GM12874 (cell line): ENCODE measurements around the gene PRDM16.

Experiments
- TF ChIP-seq, protein P1 (sequence below): IDR thresholded peaks from 2 replicates; pipeline ENCODE4 v1.5.1; 2011; ENCODE audit warnings: low read depth, mild to moderate bottlenecking, control low read depth, low read length, moderate library complexity; ENCODE audit not compliant: insufficient read depth

PRDM16 gene

DNA sequence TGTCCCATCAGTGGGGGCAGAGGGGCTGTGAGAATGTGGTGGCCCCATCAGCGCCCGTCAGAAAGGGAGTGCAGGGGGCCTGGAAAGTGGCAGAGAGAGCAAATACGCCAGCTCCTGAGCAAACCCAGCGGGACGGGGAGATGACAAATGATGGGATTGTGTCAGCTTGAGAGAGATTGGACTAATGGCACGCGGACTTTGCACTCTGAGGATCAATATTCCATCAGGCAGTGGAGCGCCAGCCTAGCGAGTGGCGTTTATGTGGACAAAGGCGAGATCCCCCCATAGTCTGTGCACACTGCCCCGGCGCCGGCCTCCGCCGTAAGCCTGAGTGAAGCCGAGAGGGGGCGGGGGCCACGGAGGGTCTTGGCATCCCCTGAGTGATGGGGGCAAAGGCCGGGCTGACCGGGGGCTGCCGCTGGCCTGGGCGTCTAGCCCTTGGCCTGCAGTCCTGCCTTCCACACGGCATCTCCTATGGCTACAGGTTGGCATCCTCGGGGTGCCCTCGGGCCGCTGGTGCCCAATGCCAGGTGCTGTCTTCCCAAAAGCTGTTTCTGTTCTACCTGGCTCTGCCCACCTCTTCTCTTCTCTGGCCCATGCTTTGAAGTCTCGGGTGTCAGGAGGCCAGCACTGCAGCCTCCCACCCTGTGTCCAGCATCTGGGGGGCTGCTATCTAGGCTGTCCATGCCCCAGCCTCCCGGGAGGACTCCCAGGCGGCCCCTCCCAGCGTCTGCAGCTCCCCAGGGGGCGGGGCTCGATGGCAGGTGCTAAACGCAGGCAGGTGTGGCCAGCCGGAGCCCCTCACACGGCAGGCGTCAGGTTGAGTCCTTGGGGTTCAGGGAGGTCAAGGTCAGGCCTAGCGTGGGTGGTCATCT lies 46.5 kb downstream of the PRDM16 start:
- TF ChIP-seq, protein P1, sequence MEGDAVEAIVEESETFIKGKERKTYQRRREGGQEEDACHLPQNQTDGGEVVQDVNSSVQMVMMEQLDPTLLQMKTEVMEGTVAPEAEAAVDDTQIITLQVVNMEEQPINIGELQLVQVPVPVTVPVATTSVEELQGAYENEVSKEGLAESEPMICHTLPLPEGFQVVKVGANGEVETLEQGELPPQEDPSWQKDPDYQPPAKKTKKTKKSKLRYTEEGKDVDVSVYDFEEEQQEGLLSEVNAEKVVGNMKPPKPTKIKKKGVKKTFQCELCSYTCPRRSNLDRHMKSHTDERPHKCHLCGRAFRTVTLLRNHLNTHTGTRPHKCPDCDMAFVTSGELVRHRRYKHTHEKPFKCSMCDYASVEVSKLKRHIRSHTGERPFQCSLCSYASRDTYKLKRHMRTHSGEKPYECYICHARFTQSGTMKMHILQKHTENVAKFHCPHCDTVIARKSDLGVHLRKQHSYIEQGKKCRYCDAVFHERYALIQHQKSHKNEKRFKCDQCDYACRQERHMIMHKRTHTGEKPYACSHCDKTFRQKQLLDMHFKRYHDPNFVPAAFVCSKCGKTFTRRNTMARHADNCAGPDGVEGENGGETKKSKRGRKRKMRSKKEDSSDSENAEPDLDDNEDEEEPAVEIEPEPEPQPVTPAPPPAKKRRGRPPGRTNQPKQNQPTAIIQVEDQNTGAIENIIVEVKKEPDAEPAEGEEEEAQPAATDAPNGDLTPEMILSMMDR, result no peak

DNA sequence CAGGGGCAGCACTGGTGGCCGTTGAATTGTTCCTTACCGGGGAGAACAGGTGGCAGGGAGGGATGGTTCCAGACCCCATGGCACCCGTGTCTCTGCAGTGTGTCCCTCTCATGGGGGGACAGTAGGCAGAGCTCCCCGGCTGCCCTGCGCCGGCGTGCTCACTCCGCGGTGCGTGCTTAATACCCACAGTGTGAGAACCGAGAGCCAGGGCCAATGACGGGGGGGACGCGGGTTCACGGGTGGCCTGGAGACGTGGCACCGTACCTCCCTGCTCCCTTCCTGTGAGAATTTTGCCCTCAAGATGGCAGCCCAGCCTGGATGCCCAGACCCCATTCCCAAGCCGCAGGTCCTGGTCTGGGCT lies 47.1 kb downstream of the PRDM16 start:
- TF ChIP-seq, protein P1, result no peak

DNA sequence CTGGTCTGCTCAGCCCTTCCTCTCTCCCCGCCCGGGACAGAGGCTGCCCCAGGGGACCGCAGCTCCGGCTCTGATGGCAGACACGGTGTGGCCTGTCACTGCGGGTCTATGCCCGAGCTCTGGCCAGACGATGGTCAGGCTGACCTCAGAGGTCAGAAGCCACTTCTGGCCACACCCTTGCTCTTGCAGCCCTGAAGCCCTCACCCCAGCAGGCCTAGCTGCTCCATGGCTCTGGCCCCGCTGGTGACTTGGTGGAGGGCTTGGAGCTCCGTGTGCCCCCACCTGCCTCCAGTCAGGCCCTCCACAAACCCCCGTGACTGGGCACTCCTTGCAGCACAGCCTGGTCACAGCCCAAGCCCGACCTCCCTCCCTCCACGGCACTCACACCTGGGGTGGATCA lies 47.6 kb downstream of the PRDM16 start:
- TF ChIP-seq, protein P1, result no peak

DNA sequence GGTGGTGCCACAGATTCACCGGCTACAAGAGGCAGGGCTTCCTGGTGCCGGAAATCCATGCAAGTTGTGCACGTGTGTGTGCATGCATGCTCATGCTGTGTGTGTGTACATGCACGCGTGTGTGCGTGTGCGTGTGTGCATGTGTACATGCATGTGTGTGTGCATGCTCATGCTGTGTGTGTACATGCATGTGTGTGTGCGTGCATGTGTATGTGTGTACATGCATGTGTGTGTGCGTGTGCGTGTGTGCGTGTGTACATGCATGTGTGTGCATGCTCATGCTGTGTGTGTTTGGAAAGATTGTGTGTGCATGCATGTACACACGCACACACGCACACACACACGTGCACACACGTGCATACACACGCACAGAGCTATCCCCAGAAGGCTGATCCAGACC lies 48.9 kb downstream of the PRDM16 start:
- TF ChIP-seq, protein P1, result no peak

DNA sequence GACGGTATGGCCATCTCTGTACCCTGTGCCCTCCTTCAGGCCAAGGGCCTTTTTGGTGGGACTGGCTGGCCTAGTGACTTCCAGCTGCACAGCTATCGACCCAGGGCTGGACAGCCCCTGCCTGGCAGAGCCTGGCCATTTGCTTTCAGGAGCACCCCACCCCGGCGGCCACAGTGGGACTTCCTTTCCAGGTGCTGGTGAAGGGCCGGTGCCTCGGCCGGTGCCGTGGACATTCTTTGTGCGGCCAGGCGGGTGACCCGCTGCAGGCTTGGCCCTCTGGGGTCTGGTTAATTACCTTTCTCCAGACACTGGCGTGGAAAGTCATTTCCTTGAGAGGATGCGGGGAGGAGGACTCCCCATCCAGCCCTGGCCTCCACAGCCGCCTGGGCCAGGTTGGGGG lies 50.1 kb downstream of the PRDM16 start:
- TF ChIP-seq, protein P1, result no peak

DNA sequence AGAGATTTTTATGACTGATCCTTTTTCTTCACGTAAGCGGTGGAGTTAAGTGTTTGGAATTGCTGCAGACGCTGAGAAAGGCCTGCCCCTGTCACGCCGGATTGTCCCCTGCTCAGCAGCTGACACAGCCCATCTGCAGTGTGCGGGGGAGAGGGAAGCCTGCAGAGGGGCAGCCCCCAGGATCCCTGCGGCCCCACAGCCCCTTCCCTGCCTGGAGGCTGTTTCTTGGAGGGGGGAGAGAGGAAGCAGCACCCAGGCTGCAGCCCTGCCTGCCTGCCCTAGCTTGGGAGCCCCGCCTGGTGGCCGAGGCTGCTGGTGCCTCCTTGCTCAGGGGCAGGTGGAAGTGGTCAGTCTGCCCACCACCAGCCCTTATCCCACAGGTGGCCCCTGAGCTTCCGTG lies 50.7 kb downstream of the PRDM16 start:
- TF ChIP-seq, protein P1, result no peak

DNA sequence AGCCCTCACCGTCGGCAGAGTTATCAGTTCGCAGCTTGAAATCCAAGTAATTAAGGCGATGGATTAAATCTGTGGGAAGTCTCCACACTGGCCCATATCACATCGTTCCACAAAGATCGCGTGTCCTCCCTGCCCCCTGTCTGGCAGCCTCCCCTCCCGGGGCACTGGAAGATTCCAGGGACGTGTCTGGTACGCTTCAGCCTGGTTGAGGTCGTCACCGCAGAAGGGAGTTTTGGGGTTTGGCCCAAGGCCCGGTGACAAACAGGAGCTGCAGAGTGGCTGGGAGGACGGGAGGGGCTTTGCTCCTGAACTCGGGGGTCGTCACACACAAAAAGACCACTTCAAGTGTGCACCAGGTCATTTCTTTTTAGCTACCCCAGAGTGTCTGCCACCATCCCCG lies 51.1 kb downstream of the PRDM16 start:
- TF ChIP-seq, protein P1, result no peak
